Myocyte (in vitro differentiated cells): Measurements from ENCODE around the gene NCOA5. TPM values are rescaled to one million over a fixed set of nuclear protein-coding genes. Genes with fewer than 3 reads are reported as not detected.
"Not testable (repeated sequence)": the region's sequence is repeated elsewhere in the genome, so short reads cannot be mapped to it uniquely, and the experiment has no call there.

Source experiments
- DNase-seq: peaks from one replicate; pipeline ENCODE4 v3.0.0-alpha.2; 2012; ENCODE audit warnings: low read depth
- total RNA-seq: library from RNA; depleted of rRNA; stranded (reverse); fragments of >200 nt; gene quantifications from 2 replicates; pipeline ENCODE4 v1.2.3, GENCODE V29; 2014

NCOA5 gene
- total RNA-seq, 1 donor from 2014 or later = 22.9 TPM

DNA sequence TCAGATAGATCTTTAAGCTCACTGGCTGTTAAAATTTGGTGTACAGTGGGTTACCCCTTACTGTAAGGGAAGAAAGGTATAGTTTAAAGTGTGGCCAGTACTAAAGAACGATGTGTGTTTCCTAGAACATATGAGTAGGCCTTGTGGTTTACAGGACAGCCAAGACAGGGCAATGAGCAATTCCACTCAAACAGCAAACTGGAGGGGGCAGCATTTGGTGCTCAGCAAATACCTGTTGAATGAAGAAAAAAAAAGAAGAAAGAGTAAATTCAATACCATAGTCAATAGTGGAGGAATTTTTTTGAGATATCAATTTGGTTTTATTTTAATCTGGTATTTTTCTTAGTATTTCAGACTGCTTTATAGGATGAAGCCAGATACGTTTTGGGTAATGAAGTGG lies 3.8 kb upstream of the NCOA5 start:
- DNase-seq = no peak

DNA sequence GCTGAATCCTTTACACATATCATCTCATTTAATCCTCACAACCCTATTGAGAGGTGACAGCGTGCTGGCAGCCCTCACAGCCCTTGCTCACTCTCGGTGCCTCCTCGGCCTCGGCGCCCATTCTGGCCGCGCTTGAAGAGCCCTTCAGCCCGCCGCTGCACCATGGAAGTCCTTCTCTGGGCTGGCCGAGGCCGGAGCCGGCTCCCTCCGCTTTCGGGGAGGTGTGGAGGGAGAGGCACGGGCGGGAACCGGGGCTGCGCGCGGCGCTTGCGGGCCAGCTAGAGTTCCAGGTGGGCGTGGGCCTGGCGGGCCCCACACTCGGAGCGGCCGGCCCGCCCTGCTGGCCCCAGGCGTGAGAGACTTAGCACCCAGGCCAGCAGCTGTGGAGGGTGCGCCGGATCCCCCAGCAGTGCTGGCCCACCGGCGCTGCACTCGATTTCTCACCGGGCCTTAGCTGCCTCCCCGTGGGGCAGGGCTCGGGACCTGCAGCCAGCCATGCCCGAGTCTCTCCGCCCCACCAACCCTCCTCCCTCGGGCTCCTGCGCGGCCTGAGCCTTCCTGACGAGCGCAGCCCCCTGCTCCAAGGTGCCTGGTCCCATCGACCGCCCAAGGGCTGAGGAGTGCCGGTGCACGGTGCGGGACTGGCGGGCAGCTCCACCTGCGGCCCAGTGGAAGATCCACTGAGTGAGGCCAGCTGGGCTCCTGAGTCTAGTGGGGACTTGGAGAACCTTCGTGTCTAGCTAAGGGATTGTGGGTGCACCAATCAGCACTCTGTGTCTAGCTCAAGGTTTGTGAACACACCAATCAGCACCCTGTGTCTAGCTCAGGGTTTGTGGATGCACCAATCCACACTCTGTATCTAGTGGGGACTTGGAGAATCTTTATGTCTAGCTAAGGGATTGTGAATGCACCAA lies 2.1 kb upstream of the NCOA5 start:
- DNase-seq = not testable (repeated sequence)

DNA sequence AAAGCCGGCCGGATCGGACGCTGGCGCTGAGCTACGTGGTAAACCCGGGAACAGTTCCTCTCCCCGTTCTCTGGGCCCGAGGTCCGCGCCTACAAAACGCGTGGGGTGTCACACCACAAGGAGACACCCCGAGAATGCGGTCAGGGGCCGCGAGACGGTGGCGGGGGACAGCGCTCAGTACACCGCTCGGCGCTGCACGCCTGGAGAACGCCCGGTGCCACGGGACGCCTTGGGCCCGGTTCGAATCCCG lies 670 bp downstream of the NCOA5 start:
- no peak for DNase-seq

DNA sequence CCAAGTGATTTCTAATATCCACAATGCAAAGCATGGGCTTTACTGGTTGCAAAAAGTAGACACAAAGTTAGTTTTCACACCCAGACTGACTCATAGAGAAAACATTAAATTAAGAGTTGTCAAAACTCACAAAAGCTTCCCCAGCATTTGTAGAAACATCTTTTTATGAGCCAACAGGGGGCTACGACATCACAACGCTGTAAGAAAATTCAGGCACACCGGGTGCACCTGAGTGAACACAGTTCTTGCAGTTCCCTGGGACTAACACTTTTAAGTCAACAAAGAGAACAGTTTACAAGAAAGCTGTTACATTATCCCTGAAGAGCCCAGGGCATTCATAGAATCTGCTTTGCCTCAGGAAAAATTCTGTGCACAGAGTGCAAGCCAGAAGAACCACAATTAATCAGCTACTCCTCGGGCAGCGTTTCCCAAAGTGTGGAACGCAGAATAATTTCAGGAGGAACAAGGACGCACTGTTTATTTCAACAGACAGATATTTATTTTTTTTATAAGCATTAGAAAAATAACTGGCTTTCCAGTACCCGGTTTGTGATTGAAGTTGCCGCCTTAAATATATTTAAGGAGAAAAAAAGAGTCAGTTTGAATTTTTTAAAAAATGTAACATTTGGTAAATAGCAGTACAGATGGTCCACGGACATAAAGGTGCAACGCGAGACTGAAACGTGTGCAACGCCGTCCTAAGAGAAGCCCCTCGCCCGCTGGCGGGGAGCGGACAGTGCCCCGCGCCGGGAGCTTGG lies 1.2 kb downstream of the NCOA5 start:
- peak; percentile 32 for DNase-seq

DNA sequence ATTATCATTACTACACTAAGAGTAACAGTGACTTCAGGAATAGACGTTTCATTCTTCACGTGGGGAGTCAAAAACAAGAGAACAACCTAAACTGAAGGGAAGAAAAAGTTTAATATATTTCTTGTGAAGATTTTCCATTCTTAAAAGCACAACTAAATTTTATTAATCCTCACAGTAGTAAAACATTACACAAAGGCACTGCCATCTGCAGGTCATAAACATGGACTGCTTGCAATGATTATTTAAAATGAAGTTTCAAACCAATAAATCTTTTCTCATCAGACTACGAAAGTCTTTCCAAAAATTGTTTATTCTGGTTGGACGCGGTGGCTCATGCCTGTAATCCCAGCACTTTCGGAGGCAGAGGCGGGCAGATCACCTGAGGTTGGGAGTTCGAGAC lies 2.6 kb downstream of the NCOA5 start:
- no peak for DNase-seq

DNA sequence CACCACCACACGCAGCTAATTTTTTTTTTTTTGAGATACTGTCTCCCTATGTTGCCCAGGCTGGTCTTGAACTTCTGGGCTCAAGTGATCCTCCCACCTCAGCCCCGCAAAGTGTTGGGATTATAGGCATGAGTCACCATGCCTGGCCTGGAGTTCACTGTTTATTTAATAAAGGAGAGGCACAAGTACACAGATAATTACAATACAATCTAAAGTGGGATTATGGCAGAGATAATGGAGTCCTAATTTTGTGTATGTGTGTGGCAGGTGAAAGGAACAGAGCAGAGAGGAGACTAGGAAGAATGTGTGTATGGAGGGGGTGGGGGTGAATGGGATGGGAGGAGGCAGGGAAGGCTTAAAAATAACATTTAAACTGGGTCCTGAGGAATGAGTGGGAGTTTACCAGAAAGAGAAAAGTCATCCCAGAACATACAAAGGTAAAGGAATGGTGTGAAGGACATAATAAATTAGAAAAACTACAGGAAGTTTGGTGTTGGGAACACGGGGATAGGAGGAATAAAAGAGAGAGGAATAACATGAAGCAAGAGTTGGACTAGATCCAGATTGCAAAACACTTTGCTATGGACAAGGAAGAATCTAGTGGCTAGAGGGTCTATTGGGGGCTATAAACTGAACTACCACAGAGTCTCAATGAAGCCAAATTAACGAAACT lies 4.4 kb downstream of the NCOA5 start:
- DNase-seq = no peak

DNA sequence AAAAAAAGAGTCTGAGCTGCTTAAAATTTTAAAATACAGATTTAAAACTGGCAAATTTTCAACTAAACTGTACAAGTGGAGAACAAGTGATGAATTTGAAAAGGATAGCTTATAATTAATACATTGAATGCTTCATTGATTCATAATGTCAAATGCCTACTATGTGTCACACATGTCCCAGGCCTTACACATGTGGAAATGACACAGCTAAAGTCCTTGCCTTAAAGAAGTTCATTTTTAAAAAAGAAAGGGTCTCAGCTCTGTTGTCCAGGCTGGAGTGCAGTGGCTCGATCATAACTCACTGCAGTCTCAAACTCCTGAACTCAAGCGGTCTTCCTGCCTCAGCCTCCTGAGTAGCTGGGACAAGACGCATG lies 5.0 kb downstream of the NCOA5 start:
- no peak for DNase-seq

DNA sequence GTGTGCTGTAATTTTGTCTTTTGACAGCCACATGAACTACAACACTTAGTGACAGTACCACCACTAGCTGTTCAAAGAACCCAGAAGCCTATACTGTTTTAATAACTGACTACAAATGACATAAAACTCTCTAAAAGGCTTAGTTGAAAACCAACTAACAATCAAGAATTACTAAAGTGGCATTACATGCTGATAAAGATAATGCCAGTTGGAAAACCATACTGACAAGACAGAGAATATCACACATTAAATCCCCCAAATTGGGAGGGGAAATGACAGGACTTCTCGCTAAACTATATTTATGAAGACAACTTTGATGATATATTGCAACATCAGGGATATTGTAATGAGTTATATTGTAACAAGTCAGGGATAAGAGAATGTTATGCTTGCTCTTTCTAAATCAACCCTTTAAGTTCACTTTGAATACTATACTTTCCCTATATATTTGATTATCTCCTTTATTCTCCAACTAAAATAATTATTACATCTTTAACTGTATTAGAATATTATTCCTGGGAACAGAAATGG lies 6.2 kb downstream of the NCOA5 start:
- DNase-seq = no peak

DNA sequence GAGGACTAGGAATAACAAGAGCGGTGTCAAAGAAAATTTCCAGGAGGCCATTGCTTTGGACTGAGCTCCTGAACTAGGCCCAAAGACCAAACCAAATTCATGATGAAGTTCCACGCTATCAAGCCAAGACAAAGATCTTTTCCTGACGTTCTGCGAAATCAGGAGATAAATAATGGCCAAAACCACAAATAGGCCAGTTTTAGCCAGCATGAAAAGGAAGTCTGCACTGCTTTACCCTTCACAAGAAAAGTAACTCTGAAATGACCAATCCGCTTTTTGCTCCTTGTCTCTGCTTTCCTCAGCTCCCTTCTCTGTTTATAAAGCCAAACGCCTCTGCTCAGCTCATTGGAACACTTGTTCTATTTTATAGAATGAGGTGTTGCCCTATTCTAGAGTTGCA lies 6.7 kb downstream of the NCOA5 start:
- DNase-seq = no peak

DNA sequence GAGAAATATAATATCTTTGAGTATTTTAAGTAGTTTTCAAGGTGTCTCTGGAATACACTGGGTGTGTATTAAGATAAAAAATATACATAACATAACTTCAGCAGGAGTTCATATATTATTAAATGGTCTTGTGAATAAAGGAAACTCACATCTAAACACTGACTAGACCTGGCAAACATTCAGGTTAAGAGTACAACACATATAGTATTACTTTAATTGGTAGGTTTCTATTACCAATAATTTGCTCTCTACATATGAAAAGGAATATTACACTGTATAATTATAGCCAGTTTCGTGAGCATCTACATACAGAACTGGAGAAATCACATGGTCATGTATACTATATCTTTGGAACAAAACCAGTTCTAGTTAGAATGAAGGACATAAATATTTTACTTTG lies 8.7 kb downstream of the NCOA5 start:
- no peak for DNase-seq

DNA sequence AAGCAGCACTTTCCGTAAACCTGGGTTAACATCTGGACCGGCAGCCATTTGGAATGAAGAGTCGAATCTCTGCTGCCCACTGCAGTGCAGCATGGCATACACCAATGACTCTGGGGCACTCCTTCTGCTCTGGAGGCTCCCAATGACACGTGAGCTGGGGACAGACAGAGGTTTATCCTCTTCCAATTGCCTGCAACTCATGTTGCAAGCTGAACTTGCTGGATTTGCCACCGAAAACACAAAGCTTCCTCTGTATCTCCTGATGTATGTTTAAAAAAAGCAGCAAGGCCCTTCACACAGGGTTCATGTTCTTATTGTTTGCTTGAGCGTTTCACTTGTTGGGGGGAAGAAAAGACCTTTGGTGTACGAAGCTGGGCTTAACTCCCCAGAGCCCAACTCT lies 10.8 kb downstream of the NCOA5 start:
- DNase-seq = no peak

DNA sequence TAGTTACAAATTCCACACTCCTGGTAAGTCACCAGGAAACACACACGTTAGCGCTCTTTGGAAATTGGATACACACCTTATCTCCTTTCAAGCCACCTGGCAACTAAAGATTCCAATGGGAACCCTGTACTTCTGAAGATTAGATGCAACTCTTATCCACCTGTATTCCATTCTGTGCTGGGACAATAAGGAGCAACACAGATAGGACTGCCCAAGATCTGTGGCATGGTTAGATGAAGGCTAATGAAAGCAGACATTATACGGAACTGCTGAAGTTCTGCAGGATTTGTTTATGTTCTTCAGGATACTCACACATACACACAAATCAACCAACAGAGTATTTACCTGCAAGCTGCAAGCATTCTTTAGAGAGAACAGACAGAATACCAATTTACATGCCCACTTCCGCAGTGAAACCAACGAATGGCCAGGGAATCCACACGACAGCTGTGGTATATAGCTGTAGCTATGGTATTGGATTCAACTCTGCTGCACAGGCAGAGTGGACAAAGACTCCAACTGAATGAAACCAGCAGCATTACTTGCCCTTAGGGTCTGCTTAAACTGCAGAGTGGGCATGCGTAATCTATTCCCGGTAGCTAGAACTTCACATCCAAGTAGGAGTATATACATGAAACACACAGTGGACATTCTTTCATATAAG lies 12.0 kb downstream of the NCOA5 start:
- no peak for DNase-seq

DNA sequence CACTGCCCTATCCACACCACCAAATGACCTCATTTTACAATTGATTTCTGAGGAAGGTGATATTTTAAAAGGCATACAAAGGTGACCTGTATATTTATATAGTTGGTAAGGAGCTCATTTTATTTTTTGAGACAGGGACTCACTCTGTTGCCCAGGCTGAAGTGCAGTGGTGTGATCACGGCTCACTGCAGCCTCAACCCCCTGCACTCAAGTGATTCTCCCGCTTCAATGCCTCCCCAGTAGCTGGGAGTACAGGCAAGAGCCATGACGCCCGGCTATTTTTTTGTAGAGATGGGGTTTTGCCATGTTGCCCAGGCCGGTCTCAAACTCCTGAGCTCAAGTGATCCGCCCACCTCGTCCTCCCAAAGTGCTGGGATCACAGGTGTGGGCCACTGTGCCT lies 13.0 kb downstream of the NCOA5 start:
- no peak for DNase-seq

DNA sequence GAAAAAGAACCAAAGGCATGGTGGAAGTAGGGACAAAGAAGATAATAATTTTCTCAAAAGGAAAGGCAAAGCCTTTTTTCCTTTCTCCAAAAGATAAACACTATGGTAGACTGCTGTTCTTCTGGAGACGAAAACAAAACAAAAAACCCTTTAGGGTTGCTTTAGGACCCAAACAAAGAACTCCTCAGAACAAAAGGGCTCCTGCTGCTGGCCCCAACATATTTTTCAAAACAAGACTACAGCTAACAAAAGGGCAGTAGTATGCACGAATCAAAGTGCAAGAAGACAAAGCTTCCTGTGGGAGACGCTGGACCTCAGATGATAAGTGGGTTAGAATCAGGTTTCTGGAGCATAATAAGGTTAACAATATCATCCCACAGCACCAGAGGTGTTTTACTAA lies 15.8 kb downstream of the NCOA5 start:
- no peak for DNase-seq

DNA sequence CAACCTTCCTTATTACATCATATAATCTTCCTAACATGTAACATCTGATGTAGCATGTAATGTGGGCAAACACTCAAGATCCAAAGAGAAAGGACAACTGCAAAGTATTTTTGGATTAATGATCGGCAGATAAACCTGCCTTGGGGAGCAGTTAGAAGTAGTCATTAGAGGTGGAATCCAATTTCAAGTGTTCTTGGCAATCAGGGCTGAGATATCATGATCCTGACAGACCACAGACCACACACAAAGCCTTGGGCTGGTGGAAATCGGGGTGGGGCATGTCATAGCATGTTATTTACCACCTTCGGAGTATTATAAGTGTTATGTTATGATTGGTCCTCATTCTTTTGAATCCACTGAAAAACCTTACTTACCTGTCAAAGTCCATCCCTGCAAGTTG lies 16.3 kb downstream of the NCOA5 start:
- peak; percentile 93 for DNase-seq

DNA sequence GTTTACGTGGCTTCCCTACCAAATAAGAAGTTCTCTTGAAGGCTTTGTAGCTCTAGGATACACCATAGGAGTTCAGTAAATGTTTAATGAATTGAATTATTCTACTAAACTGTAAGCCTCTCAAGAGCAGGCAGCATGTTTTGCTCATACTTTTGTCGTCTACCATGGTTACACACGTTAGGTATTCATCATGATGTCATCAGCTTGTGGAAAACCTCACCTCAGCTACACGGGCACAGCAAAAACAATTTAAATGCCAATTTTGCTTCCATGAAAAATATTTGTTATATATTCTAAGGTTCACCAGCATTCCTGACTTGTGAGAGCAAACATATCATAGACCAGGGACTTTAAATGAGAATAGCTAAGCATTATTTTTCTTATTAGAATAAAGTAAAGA lies 16.7 kb downstream of the NCOA5 start:
- DNase-seq = no peak

DNA sequence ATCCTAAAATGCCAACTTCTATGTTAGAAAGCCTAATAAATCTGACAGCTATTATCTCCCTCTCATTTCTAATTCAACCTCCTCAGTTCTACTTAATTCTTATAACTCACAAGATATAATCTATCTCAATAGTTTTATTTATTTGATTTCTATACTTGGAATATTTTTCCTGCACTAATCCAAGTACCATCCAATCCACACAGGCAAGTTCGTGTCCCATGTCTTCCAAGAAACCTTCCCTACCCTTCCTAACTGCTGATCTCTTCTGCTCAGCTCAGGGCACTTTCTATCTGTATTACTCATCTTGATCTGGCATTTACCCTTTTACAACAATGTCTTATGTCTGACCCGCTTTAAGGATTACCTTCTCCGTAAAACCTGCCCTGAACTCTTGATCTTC lies 18.2 kb downstream of the NCOA5 start:
- DNase-seq = no peak

DNA sequence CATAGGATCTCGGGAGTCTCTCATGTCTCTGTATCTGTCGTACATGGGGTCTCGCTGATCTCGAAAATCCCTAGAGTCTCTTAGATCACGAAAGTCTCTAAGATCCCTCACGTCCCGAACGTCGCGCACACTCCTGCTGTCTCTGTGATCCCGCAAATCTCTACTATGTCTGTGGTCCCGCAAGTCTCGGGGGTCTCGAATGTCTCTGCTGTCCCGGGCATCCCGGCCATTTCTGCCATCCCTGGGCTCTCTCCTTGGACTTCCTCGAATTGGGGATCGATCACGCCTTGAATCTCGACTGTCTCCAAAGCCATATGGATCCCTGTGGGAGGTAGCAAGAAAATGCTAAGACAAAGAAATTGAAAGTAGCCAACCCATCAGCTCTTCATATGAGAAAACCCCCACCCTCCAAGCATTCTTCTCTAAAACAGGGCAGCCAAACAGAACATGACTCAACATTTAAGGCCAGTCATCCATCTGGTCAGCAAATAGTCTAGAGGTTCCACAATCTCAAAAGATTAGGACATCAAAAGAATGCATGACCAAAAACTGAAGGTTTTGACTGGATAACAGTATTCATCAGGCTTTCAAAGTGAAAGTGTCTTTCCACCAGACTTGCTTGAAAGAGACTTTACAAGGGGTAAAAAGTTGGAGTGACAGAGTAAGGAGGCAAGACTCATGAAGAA lies 19.4 kb downstream of the NCOA5 start:
- no peak for DNase-seq

DNA sequence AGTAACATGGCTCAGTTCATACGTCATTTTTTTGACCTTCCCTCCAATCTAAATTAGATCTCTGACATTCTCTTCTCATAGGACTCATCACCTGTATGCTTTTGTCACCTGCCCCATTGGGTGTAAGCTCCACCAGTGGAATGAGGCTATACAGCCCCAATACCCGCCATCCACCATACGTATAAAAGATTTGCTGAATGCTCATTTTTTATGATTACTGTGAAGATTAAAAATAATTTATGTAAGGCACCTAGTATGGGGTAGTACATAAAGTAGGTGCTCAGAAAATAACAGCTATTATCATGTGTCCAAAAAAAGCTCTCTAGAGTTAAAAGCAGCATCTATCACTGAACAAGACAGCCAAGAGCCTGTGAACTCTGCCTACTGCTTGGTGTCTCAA lies 24.1 kb downstream of the NCOA5 start:
- DNase-seq = no peak

DNA sequence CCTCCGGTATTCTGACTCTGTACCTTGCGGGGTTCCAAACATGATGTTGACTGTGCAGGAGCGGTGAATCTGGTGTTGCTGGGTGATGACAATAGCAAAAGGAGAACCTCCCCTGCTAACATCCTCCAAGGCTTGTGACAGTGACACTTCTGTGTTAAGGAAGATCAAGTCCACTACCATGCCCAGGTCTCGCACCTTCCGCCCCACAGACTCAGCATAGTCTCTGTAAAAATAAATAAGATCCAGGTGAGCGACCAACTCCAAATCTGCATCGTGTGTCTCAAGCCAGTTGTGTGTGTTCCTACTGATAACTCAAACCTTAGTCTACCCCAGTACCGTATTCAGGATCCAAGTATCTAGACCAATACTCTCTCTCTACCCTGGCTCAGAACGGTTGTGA lies 24.8 kb downstream of the NCOA5 start:
- DNase-seq = no peak

DNA sequence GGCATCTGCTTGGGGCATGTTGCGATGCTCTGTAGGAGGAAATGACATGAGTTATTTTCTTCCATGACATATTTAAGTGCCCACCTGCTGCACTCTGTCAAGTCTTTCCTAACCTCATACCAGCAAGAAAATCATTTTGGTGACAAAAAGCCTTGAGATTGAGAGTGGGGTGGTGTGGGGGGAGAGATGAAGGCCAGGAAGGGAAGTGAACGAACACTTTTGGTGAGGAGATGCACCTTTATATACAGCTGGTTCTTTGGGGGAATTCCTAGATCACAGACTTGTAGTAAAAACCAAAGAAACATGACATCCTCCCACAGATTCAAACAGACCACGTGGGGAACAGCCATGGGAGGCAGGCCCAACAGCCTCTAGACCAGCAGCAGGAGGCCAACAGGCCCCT lies 26.1 kb downstream of the NCOA5 start:
- peak; percentile 69 for DNase-seq
